Transverse colon (tissue), 4 donors: ENCODE measurements around the gene OR13F1.

Experiments used
- EP300 ChIP-seq: sonication (generic); formaldehyde crosslinking; IDR thresholded peaks from one replicate; pipeline ENCODE4 v1.6.1; 2017; ENCODE audit warnings: antibody characterized with exemption, low read depth
- POLR2A ChIP-seq: fragments of 450-650 bp; IDR thresholded peaks from one replicate; pipeline ENCODE4 v1.6.1; 2016; ENCODE audit warnings: antibody characterized with exemption, mild to moderate bottlenecking, moderate library complexity
- POLR2AphosphoS5 ChIP-seq, 3 donors: sonication (generic); formaldehyde crosslinking; IDR thresholded peaks; one replicate each; pipeline ENCODE4 v1.6.1; 2016; ENCODE audit warnings: antibody characterized with exemption in 3 of 3
- TF ChIP-seq, protein P1 (sequence below), 5 experiments: fragments of 200-600 bp in 3 of 5; fragments of 450-650 bp in 2 of 5; sonication (generic) in 3 of 5; IDR thresholded peaks; 1 replicate in 2 of 5; 2 replicates in 3 of 5; pipeline ENCODE4 v1.5.1; 2016 to 2017; ENCODE audit warnings: antibody characterized with exemption in 5 of 5, inconsistent platforms in 3 of 5, mild to moderate bottlenecking in 2 of 5, moderate library complexity in 1 of 5

DNA sequence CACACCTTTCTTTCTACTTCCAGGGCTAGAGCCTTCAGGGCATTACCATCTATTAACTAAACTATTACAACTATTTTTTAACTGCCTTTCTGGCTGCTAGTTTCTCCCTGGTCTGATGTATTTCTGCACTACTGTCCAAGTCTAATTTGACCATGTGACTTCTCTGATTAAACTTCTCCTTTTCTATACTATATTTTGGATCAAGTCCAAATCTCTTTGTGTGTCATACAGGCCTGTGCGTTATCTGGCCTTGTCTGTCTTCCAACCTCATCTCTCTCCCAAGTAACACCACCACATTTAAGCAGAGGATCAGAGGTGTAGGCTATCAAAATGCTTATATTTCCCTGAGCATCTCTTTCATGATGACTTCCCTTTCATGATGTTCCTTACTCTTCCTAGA, 47.2 kb upstream of the OR13F1 start:
- TF ChIP-seq, protein P1, sequence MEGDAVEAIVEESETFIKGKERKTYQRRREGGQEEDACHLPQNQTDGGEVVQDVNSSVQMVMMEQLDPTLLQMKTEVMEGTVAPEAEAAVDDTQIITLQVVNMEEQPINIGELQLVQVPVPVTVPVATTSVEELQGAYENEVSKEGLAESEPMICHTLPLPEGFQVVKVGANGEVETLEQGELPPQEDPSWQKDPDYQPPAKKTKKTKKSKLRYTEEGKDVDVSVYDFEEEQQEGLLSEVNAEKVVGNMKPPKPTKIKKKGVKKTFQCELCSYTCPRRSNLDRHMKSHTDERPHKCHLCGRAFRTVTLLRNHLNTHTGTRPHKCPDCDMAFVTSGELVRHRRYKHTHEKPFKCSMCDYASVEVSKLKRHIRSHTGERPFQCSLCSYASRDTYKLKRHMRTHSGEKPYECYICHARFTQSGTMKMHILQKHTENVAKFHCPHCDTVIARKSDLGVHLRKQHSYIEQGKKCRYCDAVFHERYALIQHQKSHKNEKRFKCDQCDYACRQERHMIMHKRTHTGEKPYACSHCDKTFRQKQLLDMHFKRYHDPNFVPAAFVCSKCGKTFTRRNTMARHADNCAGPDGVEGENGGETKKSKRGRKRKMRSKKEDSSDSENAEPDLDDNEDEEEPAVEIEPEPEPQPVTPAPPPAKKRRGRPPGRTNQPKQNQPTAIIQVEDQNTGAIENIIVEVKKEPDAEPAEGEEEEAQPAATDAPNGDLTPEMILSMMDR (IDR thresholded peaks at IDR 0.05) = no peak
- TF ChIP-seq POLR2A (no peak), POLR2AphosphoS5 (IDR thresholded peaks at IDR 0.05) (no peak), EP300 (no peak)
